Measurements from ENCODE around the gene TPK1. TPM values are rescaled to one million over a fixed set of nuclear protein-coding genes. Genes with fewer than 3 reads are reported as not detected.

TPK1 gene
- total and polyA plus RNA-seq, 2 of the 13 experiments (the other 11 are each of a cell fraction or from before 2014, with no cell fraction given): 1.0 to 1.2 TPM

DNA sequence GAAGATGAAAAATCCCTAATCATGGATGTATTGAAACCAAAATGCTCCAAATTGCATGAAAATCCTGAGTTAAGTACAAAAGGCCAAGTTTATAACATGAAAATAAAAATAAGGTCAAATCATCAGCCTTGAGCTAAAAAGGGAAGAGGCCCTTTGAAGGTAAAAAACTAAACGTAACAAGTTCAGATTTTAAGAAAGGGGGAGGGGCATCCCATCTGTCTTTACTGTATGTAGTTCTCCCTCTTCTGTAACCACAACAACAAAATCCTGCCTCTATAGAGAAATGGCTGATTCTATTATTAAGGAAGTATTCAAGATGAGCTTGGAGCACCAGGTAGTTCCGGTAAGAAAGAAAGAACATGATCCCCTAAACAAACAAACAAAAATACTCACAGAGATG, 64.7 kb downstream of the TPK1 start:
- Histone ChIP-seq H3K9ac (ENCODE audit: insufficient read depth, low read depth, low read length) (no peak overlapping the region), H3K36me3 (replicated peaks in 1 of 2; ENCODE audit: control insufficient read depth in 1 of 2, insufficient read depth in 2 of 2, low read length in 2 of 2) (no peaks in the 10 kb centered on the region), H3K4me1 (ENCODE audit: insufficient read depth, low read length) (no peaks in the 10 kb centered on the region), H3K4me2 (ENCODE audit: low read depth, low read length) (no peak overlapping the region), H3K4me3 (replicated peaks in 1 of 3; ENCODE audit: insufficient read depth in 1 of 3, low read depth in 2 of 3, low read length in 3 of 3) (no peak overlapping the region), H4K20me1 (ENCODE audit: insufficient read depth, low read length) (no peaks in the 10 kb centered on the region), H3K79me2 (ENCODE audit: insufficient read depth, low read length) (no peaks in the 10 kb centered on the region), H3K9me3 (ENCODE audit: low read length) (no peaks in the 10 kb centered on the region), H3K27ac (ENCODE audit: extremely low read length, insufficient read depth, low read length) (no peak overlapping the region), H2AFZ (ENCODE audit: low read length) (no peak overlapping the region), H3K27me3 (ENCODE audit: control insufficient read depth in 1 of 2, insufficient read depth in 2 of 2, low read length in 2 of 2) (no peaks in the 10 kb centered on the region)
- TF ChIP-seq, protein P1, sequence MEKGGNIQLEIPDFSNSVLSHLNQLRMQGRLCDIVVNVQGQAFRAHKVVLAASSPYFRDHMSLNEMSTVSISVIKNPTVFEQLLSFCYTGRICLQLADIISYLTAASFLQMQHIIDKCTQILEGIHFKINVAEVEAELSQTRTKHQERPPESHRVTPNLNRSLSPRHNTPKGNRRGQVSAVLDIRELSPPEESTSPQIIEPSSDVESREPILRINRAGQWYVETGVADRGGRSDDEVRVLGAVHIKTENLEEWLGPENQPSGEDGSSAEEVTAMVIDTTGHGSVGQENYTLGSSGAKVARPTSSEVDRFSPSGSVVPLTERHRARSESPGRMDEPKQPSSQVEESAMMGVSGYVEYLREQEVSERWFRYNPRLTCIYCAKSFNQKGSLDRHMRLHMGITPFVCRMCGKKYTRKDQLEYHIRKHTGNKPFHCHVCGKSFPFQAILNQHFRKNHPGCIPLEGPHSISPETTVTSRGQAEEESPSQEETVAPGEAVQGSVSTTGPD (CRISPR knock-in tag; IDR thresholded peaks at IDR 0.05): no peak
- no peak for TF ChIP-seq ZNF850 (CRISPR knock-in tag; conservative IDR thresholded peaks at IDR 0.05)
- TF ChIP-seq NFE2L1 (CRISPR knock-in tag; IDR thresholded peaks at IDR 0.05; ENCODE audit: borderline replicate concordance): no peak
- TF ChIP-seq, protein P2, sequence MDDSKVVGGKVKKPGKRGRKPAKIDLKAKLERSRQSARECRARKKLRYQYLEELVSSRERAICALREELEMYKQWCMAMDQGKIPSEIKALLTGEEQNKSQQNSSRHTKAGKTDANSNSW (CRISPR knock-in tag; IDR thresholded peaks at IDR 0.05; ENCODE audit: borderline replicate concordance): no peak
- no peak for TF ChIP-seq LCORL (IDR thresholded peaks at IDR 0.05)
- no peak for TF ChIP-seq LCORL (CRISPR knock-in tag; IDR thresholded peaks at IDR 0.05)
- TF ChIP-seq ZNF383 (CRISPR knock-in tag; IDR thresholded peaks at IDR 0.05; ENCODE audit: borderline replicate concordance): no peak
- TF ChIP-seq TCF7 (IDR thresholded peaks at IDR 0.05; ENCODE audit: low read depth): no peak
- no peak for TF ChIP-seq NBN (conservative IDR thresholded peaks at IDR 0.05)
- TF ChIP-seq ZNF510 (CRISPR knock-in tag; IDR thresholded peaks at IDR 0.05; ENCODE audit: low read depth): no peak
- TF ChIP-seq, protein P3, sequence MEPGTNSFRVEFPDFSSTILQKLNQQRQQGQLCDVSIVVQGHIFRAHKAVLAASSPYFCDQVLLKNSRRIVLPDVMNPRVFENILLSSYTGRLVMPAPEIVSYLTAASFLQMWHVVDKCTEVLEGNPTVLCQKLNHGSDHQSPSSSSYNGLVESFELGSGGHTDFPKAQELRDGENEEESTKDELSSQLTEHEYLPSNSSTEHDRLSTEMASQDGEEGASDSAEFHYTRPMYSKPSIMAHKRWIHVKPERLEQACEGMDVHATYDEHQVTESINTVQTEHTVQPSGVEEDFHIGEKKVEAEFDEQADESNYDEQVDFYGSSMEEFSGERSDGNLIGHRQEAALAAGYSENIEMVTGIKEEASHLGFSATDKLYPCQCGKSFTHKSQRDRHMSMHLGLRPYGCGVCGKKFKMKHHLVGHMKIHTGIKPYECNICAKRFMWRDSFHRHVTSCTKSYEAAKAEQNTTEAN (CRISPR knock-in tag; conservative IDR thresholded peaks at IDR 0.05): no peak
- TF ChIP-seq SMAD3 (CRISPR knock-in tag; IDR thresholded peaks at IDR 0.05): no peak
- no peak for TF ChIP-seq MYC (CRISPR knock-in tag; IDR thresholded peaks at IDR 0.05; ENCODE audit: borderline replicate concordance)
- no peak for DNase-seq (ENCODE audit: low spot score)
- in situ Hi-C loops (cut with HindIII; ENCODE audit: extremely low pct_ligation_motif_present, low pct_unique_long_range_greater_than_20kb): no loop called here
- CTCF ChIA-PET (ENCODE audit: low intra/inter-chr PET ratio, low total read pairs): no interaction called here
- no peak for FAIRE-seq
- POLR2A ChIA-PET: no interaction called here
- intact Hi-C loops (cut with micrococcal nuclease; ENCODE audit: unreplicated experiment): no loop called here
- 20% methylated on average over 2 of the region's 2 CpGs for WGBS (ENCODE audit: low lambda C conversion rate)
- no peak for ATAC-seq
- no TSS peak for BruUV-seq (replicated peaks)

All from HepG2 (cell line).